ENCODE measurements around the gene ADAT3.
A peak's percentile ranks its signal among the peaks of the same experiment; 100 is the strongest.
"Not testable (repeated sequence)": the region's sequence is repeated elsewhere in the genome, so short reads cannot be mapped to it uniquely, and the experiment has no call there.

The ADAT3 gene

GRCh38 chr19:1866693-1867348 is 38.4 kb upstream of the ADAT3 start:
- DNase-seq (ENCODE audit: low spot score), result no peak

DNA sequence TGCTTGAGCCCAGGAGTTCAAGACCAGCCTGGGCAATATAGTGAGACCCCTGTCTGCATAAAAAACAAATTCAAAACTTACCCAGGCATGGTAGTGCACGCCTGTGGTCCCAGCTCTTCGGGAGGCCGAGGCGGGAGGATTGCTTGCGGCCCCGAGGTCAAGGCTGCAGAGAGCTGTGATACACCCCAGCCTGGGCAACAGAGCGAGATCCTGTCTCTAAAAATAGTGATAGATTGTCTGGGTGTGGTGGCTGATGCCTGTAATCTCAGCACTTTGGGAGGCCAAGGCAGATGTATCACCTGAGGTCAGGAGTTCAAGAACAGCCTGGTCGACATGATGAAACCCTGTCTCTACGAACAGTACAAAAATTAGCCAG is 37.9 kb upstream of the ADAT3 start:
- no peak for DNase-seq (ENCODE audit: low spot score)

DNA sequence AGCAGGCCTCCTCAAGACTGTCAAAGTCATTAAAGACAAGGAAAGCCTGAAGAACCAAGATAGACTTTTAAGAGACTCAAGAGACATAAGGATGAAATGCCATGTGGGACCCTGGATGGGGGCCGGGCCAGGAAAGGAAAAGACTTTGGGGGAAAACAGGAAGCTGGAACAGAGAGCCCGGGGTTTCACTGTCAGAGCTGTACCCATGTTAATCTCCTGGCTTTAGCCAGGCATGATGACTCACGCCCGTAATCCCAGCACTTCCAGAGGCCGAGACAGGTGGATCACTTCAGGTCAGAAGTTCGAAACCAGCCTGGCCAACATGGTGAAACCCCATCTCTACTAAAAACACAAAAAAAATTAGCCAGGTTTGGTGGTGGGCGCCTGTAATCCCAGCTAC is 36.2 kb upstream of the ADAT3 start:
- no peak for DNase-seq (ENCODE audit: low spot score)

DNA sequence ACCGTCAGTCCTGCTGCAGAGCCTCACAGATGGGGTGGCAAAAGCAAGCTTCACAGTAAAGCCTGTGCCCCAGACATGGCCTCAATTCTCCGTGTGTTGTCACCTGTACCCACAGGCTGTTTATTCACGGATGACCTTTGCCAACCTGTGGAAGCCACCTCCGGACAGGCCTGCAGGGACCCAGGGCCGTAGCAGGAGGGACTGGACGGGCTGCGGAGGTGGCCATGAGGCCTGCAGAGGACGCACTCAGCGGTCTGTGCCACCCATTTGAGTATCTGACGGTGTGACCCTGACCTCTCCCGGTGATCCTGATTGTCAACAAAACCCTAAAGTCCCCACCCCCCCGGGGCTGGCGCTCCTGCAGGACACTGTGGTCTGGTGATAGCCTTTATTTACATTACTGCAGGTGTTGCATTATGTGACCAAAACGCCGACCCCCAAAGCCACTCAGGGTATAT is 34.0 kb upstream of the ADAT3 start:
- no peak for DNase-seq (ENCODE audit: low spot score)

- DNase-seq (ENCODE audit: low spot score), result no peak
Measured at GRCh38 chr19:1871630-1872029, 33.6 kb upstream of the ADAT3 start.

GRCh38 chr19:1872807-1873523 is 32.2 kb upstream of the ADAT3 start:
- DNase-seq (ENCODE audit: low spot score), result no peak

- DNase-seq (ENCODE audit: low spot score), result no peak
Measured at GRCh38 chr19:1873524-1874473, 31.4 kb upstream of the ADAT3 start.

GRCh38 chr19:1874554-1875185 is 30.5 kb upstream of the ADAT3 start:
- DNase-seq (ENCODE audit: low spot score), result no peak

- DNase-seq (ENCODE audit: low spot score), result not testable (repeated sequence)
Measured at GRCh38 chr19:1875265-1875645, 29.9 kb upstream of the ADAT3 start.

GRCh38 chr19:1875646-1876495 is 29.3 kb upstream of the ADAT3 start:
- DNase-seq (ENCODE audit: low spot score), result peak; percentile 84

- not testable (repeated sequence) for DNase-seq (ENCODE audit: low spot score)
Measured at GRCh38 chr19:1876496-1877279, 28.5 kb upstream of the ADAT3 start.

GRCh38 chr19:1877280-1877660 is 27.9 kb upstream of the ADAT3 start:
- DNase-seq (ENCODE audit: low spot score), result not testable (repeated sequence)

DNA sequence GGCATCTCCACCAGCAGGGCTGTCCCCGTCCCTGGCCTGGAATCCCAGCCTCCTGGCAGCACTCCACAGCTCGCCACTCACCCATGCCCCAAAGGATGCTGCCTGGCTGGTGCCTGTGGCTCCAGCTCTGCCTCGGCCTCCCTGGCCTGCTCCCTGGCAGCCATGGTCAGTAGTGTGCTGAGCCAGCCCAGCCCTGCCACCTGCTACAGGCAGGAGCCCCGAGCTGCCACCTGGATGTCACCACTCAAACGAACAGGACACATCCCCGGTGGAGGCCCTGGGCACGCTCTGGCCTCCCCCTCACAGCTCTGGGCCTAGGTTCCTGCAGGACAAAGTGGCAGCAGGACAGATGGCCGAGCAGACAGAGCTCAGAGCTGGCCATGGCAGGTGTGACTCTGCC is 26.6 kb upstream of the ADAT3 start:
- DNase-seq (ENCODE audit: low spot score), result not testable (repeated sequence)

- DNase-seq (ENCODE audit: low spot score), result not testable (repeated sequence)
Measured at GRCh38 chr19:1879982-1880381, 25.2 kb upstream of the ADAT3 start.

DNA sequence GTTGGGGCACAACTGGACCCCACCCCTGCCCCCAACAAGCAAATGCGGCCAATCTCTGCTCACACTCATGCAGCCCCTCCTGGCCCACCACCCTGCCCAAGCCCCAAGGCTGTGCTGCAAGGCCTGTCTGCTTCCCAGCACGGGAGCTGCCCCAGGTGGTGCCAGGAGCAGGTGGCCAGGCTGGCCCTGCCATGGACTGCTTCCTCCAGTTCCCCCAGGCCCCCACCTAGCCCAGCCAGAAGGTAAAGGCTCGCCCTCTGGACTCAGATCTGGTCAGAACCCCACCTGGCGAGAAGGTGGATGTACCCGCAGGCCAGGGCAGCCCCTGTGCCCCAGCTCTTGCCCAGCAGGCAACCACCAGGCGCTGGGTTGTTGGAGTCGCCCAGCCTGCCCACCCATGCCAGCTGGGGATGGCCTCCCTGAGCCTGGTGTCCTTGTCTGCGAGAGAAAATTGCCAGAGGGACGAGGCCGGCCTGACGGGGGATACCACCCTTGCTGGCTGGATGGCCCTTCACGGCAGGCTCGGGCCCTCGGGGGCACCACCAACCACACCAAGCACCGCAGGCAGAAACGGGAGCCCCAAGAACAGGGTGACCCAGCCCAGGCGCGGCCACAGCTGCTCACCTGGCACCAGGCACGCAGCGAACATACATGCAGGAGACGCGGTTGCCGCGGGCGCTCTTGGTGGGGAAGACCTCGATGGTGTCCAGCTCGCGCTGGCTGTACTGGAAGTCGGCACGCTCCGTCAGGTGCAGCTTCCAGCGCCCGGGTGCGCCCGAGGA is 24.4 kb upstream of the ADAT3 start:
- no peak for DNase-seq (ENCODE audit: low spot score)

- DNase-seq (ENCODE audit: low spot score), result not testable (repeated sequence)
Measured at GRCh38 chr19:1881393-1882088, 23.7 kb upstream of the ADAT3 start.

- peak; percentile 82 for DNase-seq (ENCODE audit: low spot score)
Measured at GRCh38 chr19:1882089-1882785, 23.0 kb upstream of the ADAT3 start.

Measured in CD4-positive, alpha-beta T cell treated with Interleukin-6 at 100 ng/mL for 8 hours (primary cell).